Peyer's patch (tissue), 4 donors: ENCODE results near the gene ZDHHC19.

Experiments used
- POLR2A ChIP-seq, 2 donors: fragments of 450-650 bp; IDR thresholded peaks; one replicate each; pipeline ENCODE4 v1.5.1; 2017; ENCODE audit warnings: antibody characterized with exemption in 2 of 2, mild to moderate bottlenecking in 2 of 2, moderate library complexity in 2 of 2
- TF ChIP-seq, protein P1 (sequence below), 6 experiments: fragments of 450-650 bp in 4 of 6; fragments of 200-600 bp in 2 of 6; sonication (generic) in 1 of 6; IDR thresholded peaks; one replicate each; pipeline ENCODE4 v1.5.1; 2017 to 2019; ENCODE audit warnings: antibody characterized with exemption in 6 of 6, mild to moderate bottlenecking in 3 of 6, moderate library complexity in 1 of 6

DNA sequence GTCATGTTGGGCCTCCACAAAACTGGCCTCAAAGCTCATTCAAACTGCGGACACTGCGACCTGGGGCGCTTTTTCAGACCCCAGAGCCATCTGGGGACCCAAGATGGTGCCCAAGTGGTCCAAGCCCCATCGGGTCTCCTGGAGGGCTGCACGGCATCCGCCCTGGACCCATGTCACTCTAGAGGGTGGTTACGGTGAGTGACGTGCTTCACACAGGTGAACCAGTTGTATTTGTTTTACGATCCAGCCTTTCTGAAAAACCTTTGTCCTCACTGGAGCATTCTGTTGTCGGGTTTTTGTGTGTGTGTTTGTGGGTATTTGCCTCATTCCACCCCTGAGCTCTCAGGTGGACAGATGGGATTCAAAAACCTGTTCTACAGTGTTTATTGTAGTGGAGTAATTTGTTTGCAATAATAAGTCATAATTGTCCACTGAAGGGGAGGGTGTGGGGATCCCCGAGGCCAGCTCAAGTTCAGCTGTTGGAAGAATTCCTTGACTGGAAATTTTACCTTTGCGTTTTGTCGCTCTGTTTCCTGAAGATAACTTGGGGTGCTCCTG is 7.0 kb upstream of the ZDHHC19 start:
- no peak for TF ChIP-seq POLR2A (IDR thresholded peaks at IDR 0.05)
- TF ChIP-seq, protein P1, sequence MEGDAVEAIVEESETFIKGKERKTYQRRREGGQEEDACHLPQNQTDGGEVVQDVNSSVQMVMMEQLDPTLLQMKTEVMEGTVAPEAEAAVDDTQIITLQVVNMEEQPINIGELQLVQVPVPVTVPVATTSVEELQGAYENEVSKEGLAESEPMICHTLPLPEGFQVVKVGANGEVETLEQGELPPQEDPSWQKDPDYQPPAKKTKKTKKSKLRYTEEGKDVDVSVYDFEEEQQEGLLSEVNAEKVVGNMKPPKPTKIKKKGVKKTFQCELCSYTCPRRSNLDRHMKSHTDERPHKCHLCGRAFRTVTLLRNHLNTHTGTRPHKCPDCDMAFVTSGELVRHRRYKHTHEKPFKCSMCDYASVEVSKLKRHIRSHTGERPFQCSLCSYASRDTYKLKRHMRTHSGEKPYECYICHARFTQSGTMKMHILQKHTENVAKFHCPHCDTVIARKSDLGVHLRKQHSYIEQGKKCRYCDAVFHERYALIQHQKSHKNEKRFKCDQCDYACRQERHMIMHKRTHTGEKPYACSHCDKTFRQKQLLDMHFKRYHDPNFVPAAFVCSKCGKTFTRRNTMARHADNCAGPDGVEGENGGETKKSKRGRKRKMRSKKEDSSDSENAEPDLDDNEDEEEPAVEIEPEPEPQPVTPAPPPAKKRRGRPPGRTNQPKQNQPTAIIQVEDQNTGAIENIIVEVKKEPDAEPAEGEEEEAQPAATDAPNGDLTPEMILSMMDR (IDR thresholded peaks at IDR 0.05): no peak
